H9 (cell line): ENCODE data around the gene SFR1. TPM values are rescaled to one million over a fixed set of nuclear protein-coding genes. Genes with fewer than 3 reads are reported as not detected.

Experiments used
- DNase-seq: peaks from one replicate; pipeline ENCODE4 v3.0.0-alpha.2; 2017
- H2AFZ ChIP-seq: one replicate; pipeline ENCODE4 v1.6.1; 2013; ENCODE audit warnings: mild to moderate bottlenecking, low read length, control low read depth, moderate library complexity
- H2AK5ac ChIP-seq: 2 replicates; pipeline ENCODE4 v1.6.1; 2013; ENCODE audit warnings: low read length, control low read depth, mixed read lengths; ENCODE audit not compliant: insufficient read length
- H2BK120ac ChIP-seq: one replicate; pipeline ENCODE4 v1.6.1; 2013; ENCODE audit warnings: low read depth, mild to moderate bottlenecking, low read length, control low read depth, inconsistent platforms; ENCODE audit not compliant: poor library complexity, severe bottlenecking
- H2BK12ac ChIP-seq: 2 replicates; pipeline ENCODE4 v1.6.1; 2013; ENCODE audit warnings: low read length, control low read depth, mixed read lengths, low read depth; ENCODE audit not compliant: insufficient read length
- H2BK15ac ChIP-seq: 2 replicates; pipeline ENCODE4 v1.6.1; 2013; ENCODE audit warnings: low read depth, low read length, control low read depth
- H2BK20ac ChIP-seq: one replicate; pipeline ENCODE4 v1.6.1; 2013; ENCODE audit warnings: low read depth, mild to moderate bottlenecking, low read length, control low read depth, inconsistent platforms; ENCODE audit not compliant: poor library complexity, severe bottlenecking
- H2BK5ac ChIP-seq: 2 replicates; pipeline ENCODE4 v1.6.1; 2013; ENCODE audit warnings: low read length, control low read depth, mixed read lengths; ENCODE audit not compliant: insufficient read length
- H3K14ac ChIP-seq: 2 replicates; pipeline ENCODE4 v1.6.1; 2013; ENCODE audit warnings: low read length, control low read depth; ENCODE audit not compliant: insufficient read depth
- H3K18ac ChIP-seq: 2 replicates; pipeline ENCODE4 v1.6.1; 2013; ENCODE audit warnings: low read depth, mild to moderate bottlenecking, mixed read lengths, low read length, control low read depth; ENCODE audit not compliant: insufficient read length
- H3K23ac ChIP-seq: 2 replicates; pipeline ENCODE4 v1.6.1; 2013; ENCODE audit warnings: low read length, control low read depth, mixed read lengths, low read depth; ENCODE audit not compliant: insufficient read length
- H3K23me2 ChIP-seq: 2 replicates; pipeline ENCODE4 v1.6.1; 2013; ENCODE audit warnings: low read depth, mild to moderate bottlenecking, mixed read lengths, low read length, control low read depth; ENCODE audit not compliant: insufficient read length, poor library complexity, severe bottlenecking
- H3K27ac ChIP-seq: 2 replicates; pipeline ENCODE4 v1.5.1; 2013; ENCODE audit warnings: low read length, control low read depth, mixed read lengths, low read depth; ENCODE audit not compliant: insufficient read length
- H3K27me3 ChIP-seq: 2 replicates; pipeline ENCODE4 v1.6.1; 2013; ENCODE audit warnings: low read length, control low read depth, inconsistent platforms; ENCODE audit not compliant: insufficient read depth
- H3K4ac ChIP-seq: 2 replicates; pipeline ENCODE4 v1.6.1; 2013; ENCODE audit warnings: low read depth, mild to moderate bottlenecking, control low read depth, inconsistent platforms, low read length, moderate library complexity
- H3K4me1 ChIP-seq: 2 replicates; pipeline ENCODE4 v1.6.1; 2013; ENCODE audit warnings: low read length, control low read depth, inconsistent platforms; ENCODE audit not compliant: insufficient read depth
- H3K4me2 ChIP-seq: 2 replicates; pipeline ENCODE4 v1.6.1; 2013; ENCODE audit warnings: low read length, control low read depth, mixed read lengths; ENCODE audit not compliant: insufficient read length, insufficient read depth
- H3K56ac ChIP-seq: 2 replicates; pipeline ENCODE4 v1.6.1; 2013; ENCODE audit warnings: low read depth, mild to moderate bottlenecking, mixed read lengths, low read length, control low read depth; ENCODE audit not compliant: insufficient read length
- H3K79me1 ChIP-seq: 2 replicates; pipeline ENCODE4 v1.6.1; 2013; ENCODE audit warnings: low read depth, mild to moderate bottlenecking, moderate library complexity, low read length, control low read depth, inconsistent platforms; ENCODE audit not compliant: insufficient read depth, poor library complexity, severe bottlenecking
- H3K79me2 ChIP-seq: 2 replicates; pipeline ENCODE4 v1.6.1; 2013; ENCODE audit warnings: low read length, control low read depth, inconsistent platforms; ENCODE audit not compliant: insufficient read depth
- H3K9ac ChIP-seq: 2 replicates; pipeline ENCODE4 v1.6.1; 2013; ENCODE audit warnings: low read length, control low read depth, mixed read lengths; ENCODE audit not compliant: insufficient read length; ENCODE audit errors: extremely low read depth
- H3K9me3 ChIP-seq: one replicate; pipeline ENCODE4 v1.6.1; 2013; ENCODE audit warnings: low read depth, low read length, inconsistent platforms; ENCODE audit not compliant: control insufficient read depth
- H3T11ph ChIP-seq: one replicate; pipeline ENCODE4 v1.6.1; 2013; ENCODE audit warnings: mild to moderate bottlenecking, low read length, control low read depth, inconsistent platforms
- H4K20me1 ChIP-seq: one replicate; pipeline ENCODE4 v1.6.1; 2013; ENCODE audit not compliant: control insufficient read depth, insufficient read length, insufficient read depth
- H4K5ac ChIP-seq: 2 replicates; pipeline ENCODE4 v1.6.1; 2013; ENCODE audit warnings: low read depth, mild to moderate bottlenecking, mixed read lengths, low read length, control low read depth; ENCODE audit not compliant: insufficient read length
- H4K8ac ChIP-seq: replicated peaks from 2 replicates; pipeline ENCODE4 v1.6.1; 2013; ENCODE audit warnings: low read length, control low read depth, mixed read lengths, low read depth; ENCODE audit not compliant: insufficient read length
- H4K91ac ChIP-seq: 2 replicates; pipeline ENCODE4 v1.6.1; 2013; ENCODE audit warnings: low read depth, mild to moderate bottlenecking, moderate library complexity, mixed read lengths, low read length, control low read depth; ENCODE audit not compliant: insufficient read length
- H3K27ac Mint-ChIP-seq, 3 experiments: 2 replicates in 2 of 3; 3 replicates in 1 of 3; pipeline ENCODE4 v1.8.0; 2020 to 2021; ENCODE audit warnings: mixed read lengths in 3 of 3, mild to moderate bottlenecking in 1 of 3, moderate library complexity in 1 of 3
- H3K27me3 Mint-ChIP-seq: 2 replicates; pipeline ENCODE4 v1.8.0; 2021; ENCODE audit warnings: low read depth, mild to moderate bottlenecking, moderate library complexity, mixed read lengths
- H3K36me3 Mint-ChIP-seq, 3 experiments: 2 replicates in 2 of 3; 3 replicates in 1 of 3; pipeline ENCODE4 v1.8.0; 2020 to 2021; ENCODE audit warnings: low read depth in 3 of 3, mixed read lengths in 3 of 3; ENCODE audit not compliant: insufficient read depth in 1 of 3
- H3K4me1 Mint-ChIP-seq, 2 experiments: 2 replicates each; pipeline ENCODE4 v1.8.0; 2020; ENCODE audit warnings: mixed read lengths in 2 of 2
- H3K4me3 Mint-ChIP-seq, 2 experiments: 2 replicates in 1 of 2; 3 replicates in 1 of 2; pipeline ENCODE4 v1.8.0; 2020 to 2021; ENCODE audit warnings: mild to moderate bottlenecking in 2 of 2, mixed read lengths in 2 of 2, moderate library complexity in 1 of 2
- H3K9me3 Mint-ChIP-seq, 2 experiments: 2 replicates in 1 of 2; 3 replicates in 1 of 2; pipeline ENCODE4 v1.8.0; 2020; ENCODE audit warnings: mild to moderate bottlenecking in 2 of 2, mixed read lengths in 2 of 2, moderate library complexity in 1 of 2
- WGBS: extraction: QIAGEN DNeasy Blood & Tissue Kit; methylation state at CpG from one replicate; pipeline ENCODE4 v1.1.7; 2013; ENCODE audit warnings: missing lambda C conversion rate, low lambda C conversion rate, mixed read lengths; ENCODE audit not compliant: insufficient read length; ENCODE audit errors: extremely low coverage; 5-methylcytosine and 5-hydroxymethylcytosine counted together
- total RNA-seq: library from RNA; stranded (reverse); gene quantifications from 2 replicates; pipeline ENCODE4 v1.2.1, GENCODE V29; 2021
- TF ChIP-seq, protein P1 (sequence below): fragments of 200-600 bp; sonication (generic); conservative IDR thresholded peaks from 3 replicates; pipeline ENCODE4 v1.8.0; 2021; ENCODE audit warnings: antibody characterized with exemption, mild to moderate bottlenecking

SFR1 gene
- total RNA-seq, 1 experiment from 2014 or later: 6.5 TPM

- no peak overlapping the region for H2BK5ac ChIP-seq
- no CpG with 5 or more reads among the region's 1 CpG for WGBS
- H3K79me2 ChIP-seq: no peaks in the 10 kb centered on the region
- H3K4me3 Mint-ChIP-seq: no peak overlapping the region
- H3T11ph ChIP-seq: no peak overlapping the region
- no peak overlapping the region for H3K14ac ChIP-seq
- H3K9me3 ChIP-seq: no peaks in the 10 kb centered on the region
- H2AK5ac ChIP-seq: no peak overlapping the region
- no peak for DNase-seq
- peaks cover 3 to 5% (median 3%) of the 10 kb centered on the region in 3 experiments; a peak in 6 of 7 replicates for H3K36me3 Mint-ChIP-seq
- H3K79me1 ChIP-seq: no peaks in the 10 kb centered on the region
- H3K23ac ChIP-seq: no peak overlapping the region
- no peak overlapping the region for H3K4me2 ChIP-seq
- no peak overlapping the region for H3K4ac ChIP-seq
- no peak overlapping the region for H2BK12ac ChIP-seq
- peaks cover 3% of the 10 kb centered on the region; the same call in 1 of the 2 replicates for H3K4me1 ChIP-seq
- no peak overlapping the region for H3K18ac ChIP-seq
- no peak overlapping the region for H2BK20ac ChIP-seq
- no peak overlapping the region for H3K27ac Mint-ChIP-seq
- peaks cover 6 to 7% of the 10 kb centered on the region in 2 experiments for H3K9me3 Mint-ChIP-seq
- no peak overlapping the region for H4K8ac ChIP-seq
- TF ChIP-seq, protein P1, sequence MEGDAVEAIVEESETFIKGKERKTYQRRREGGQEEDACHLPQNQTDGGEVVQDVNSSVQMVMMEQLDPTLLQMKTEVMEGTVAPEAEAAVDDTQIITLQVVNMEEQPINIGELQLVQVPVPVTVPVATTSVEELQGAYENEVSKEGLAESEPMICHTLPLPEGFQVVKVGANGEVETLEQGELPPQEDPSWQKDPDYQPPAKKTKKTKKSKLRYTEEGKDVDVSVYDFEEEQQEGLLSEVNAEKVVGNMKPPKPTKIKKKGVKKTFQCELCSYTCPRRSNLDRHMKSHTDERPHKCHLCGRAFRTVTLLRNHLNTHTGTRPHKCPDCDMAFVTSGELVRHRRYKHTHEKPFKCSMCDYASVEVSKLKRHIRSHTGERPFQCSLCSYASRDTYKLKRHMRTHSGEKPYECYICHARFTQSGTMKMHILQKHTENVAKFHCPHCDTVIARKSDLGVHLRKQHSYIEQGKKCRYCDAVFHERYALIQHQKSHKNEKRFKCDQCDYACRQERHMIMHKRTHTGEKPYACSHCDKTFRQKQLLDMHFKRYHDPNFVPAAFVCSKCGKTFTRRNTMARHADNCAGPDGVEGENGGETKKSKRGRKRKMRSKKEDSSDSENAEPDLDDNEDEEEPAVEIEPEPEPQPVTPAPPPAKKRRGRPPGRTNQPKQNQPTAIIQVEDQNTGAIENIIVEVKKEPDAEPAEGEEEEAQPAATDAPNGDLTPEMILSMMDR: no peak
- H3K27ac ChIP-seq: no peak overlapping the region
- H3K27me3 Mint-ChIP-seq: no peaks in the 10 kb centered on the region
- H3K56ac ChIP-seq: no peak overlapping the region
- H3K23me2 ChIP-seq: no peaks in the 10 kb centered on the region
- no peak overlapping the region for H2BK15ac ChIP-seq
- peaks cover 22 to 31% of the 10 kb centered on the region in 2 experiments for H3K4me1 Mint-ChIP-seq
- no peak overlapping the region for H4K5ac ChIP-seq
- H2BK120ac ChIP-seq: no peak overlapping the region
- H2AFZ ChIP-seq: no peak overlapping the region
- no peaks in the 10 kb centered on the region for H4K20me1 ChIP-seq
- no peaks in the 10 kb centered on the region; the same call in 1 of the 2 replicates for H3K27me3 ChIP-seq
- no peak overlapping the region for H3K9ac ChIP-seq
- no peak overlapping the region for H4K91ac ChIP-seq
These were observed 24.9 kb downstream of the SFR1 start for GRCh38 chr10:104146882-104147281.
